Inflammatory macrophage (primary cell): ENCODE measurements around the gene MSMP.

Experiments used
- DNase-seq, 2 donors: peaks; one replicate each; pipeline ENCODE4 v3.0.0-alpha.2; 2020 to 2022

The MSMP gene

GRCh38 chr9:35743452-35743851 lies 10.6 kb downstream of the MSMP start:
- peak in 1 of 2 donors; percentile 23 for DNase-seq

- no peak for DNase-seq
Measured at GRCh38 chr9:35741740-35742139, 12.3 kb downstream of the MSMP start.

DNA sequence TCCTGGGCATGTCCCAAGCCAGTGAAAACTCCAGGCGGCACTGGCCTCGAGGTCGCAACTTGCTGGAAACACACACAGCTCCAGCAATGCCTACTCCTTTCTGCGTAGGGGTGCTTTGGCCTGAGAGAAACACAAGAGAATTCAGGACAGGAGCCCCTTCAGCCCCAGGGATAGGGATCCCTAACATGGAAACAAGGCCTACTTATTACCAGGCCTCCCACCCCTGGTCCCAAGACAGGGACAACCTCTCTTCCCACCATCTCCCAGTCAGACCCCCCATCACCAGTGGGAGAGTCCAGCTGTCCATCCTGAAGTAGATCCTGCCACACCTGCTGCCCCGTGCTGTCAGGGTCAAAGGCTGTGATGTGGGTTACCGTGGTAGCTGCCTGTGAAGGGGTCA lies 13.8 kb downstream of the MSMP start:
- DNase-seq = no peak

- no peak for DNase-seq
Measured at GRCh38 chr9:35738924-35739323, 15.2 kb downstream of the MSMP start.

GRCh38 chr9:35738186-35738585 lies 15.9 kb downstream of the MSMP start:
- DNase-seq = no peak

GRCh38 chr9:35737143-35737542 lies 16.9 kb downstream of the MSMP start:
- DNase-seq = no peak

- DNase-seq = peak; percentile 62 to 69
Measured at GRCh38 chr9:35736201-35736633, 17.9 kb downstream of the MSMP start.

GRCh38 chr9:35734096-35734495 lies 20.0 kb downstream of the MSMP start:
- DNase-seq = no peak

DNA sequence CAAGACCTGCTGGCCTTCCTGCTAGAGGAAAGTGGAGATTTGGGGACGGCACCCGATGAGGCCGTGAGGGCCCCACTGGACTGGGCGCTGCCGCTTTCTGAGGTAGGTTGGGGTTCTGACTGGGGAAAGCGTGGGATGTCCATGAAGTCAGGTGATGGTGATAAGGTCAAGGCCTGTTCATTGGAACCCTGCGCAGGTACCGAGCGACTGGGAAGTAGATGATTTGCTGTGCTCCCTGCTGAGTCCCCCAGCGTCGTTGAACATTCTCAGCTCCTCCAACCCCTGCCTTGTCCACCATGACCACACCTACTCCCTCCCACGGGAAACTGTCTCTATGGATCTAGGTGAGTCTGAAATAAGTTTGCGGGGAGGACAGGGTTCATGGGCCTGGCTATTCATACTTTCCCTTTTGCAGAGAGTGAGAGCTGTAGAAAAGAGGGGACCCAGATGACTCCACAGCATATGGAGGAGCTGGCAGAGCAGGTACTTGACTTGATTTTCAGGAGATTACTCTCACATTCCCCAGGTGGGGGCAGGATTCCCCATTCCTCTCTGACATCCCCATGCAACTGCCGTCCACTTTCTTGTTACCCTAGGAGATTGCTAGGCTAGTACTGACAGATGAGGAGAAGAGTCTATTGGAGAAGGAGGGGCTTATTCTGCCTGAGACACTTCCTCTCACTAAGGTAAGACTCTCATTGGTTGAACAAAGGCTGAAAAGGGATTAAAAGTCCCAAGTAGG lies 21.1 kb downstream of the MSMP start:
- DNase-seq = peak; percentile 22 to 36

GRCh38 chr9:35732185-35732799 lies 21.8 kb downstream of the MSMP start, which contains the start of the genes CREB3 and TLN1:
Gene CREB3 (plus strand): TSS chr9:35732666. CDS start chr9:35732773, 107 bp downstream.
Gene TLN1 (minus strand): TSS chr9:35732195. CDS start chr9:35725694, 6,501 bp downstream.
- peak; percentile 100 for DNase-seq

- no peak for DNase-seq
Measured at GRCh38 chr9:35731415-35732184, 22.5 kb downstream of the MSMP start.

- DNase-seq = no peak
Measured at GRCh38 chr9:35730486-35730854, 23.6 kb downstream of the MSMP start.

GRCh38 chr9:35729700-35730485 lies 24.2 kb downstream of the MSMP start:
- DNase-seq = peak; percentile 84 to 88

DNA sequence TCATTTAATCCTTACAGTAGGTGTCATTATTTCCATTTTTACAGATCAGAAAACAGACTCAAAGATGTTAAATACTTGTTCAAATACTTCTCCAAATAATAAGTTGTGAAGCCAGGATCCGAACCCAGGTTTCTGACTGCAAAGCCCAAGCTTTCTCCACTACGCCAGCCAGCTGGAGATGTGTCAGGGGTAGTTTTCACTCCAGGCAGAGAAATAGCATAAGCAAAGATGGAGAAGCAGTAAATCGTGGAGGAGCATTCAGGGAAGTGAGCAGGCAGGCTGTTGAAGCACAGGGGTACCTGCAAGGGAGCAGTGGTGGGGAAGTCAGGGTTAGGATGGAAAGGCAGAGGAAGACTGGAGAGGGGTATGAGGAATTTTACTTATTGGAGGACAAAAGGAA lies 25.0 kb downstream of the MSMP start:
- no peak for DNase-seq

GRCh38 chr9:35728041-35728971 lies 25.8 kb downstream of the MSMP start:
- DNase-seq = peak; percentile 74 to 87

DNA sequence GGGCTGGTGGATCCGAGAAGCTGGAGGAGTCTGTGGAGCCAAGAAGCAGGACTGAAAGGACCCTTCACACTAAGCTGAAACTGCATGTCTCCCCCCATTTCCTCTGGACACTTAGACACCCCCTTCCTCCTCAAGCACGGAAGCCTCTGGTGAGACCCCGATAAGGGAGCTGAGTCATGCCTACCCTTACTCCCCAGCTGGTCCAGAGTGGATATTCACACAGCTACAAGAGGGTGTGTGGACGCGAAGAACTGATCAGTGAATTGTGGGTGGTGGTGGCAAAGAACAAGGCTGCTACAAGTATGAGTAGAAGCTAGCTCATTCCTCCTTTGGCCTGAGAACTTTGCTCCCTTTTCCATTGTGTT lies 26.4 kb downstream of the MSMP start:
- DNase-seq = no peak

- DNase-seq = peak; percentile 14 to 41
Measured at GRCh38 chr9:35726931-35727330, 27.1 kb downstream of the MSMP start.

- DNase-seq = no peak
Measured at GRCh38 chr9:35725362-35725761, 28.7 kb downstream of the MSMP start.

GRCh38 chr9:35723908-35724307 lies 30.2 kb downstream of the MSMP start:
- no peak for DNase-seq

DNA sequence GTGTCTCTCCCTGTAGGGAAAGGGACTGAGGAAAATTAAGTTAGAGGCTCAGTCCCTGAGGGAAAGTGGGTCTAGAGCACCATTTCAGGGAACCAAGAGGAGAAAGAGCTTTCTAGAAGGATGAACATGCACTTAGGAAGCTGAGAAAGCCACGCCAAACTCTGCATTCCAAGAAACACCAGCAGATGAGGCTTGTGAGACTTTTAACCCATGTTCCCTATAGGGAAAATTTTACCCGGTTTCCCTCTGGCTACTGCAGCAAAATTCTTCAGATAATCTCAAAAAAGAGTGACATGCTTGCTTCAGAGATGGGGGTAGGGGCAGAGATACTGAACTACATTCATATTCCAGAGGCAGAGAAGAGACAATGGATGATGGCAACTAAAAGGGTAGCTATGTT lies 30.6 kb downstream of the MSMP start:
- no peak for DNase-seq

- no peak for DNase-seq
Measured at GRCh38 chr9:35719546-35719945, 34.5 kb downstream of the MSMP start.
